Breast epithelium (tissue), 4 donors: ENCODE data around the gene LCLAT1. TPM values are rescaled to one million over a fixed set of nuclear protein-coding genes. Genes with fewer than 3 reads are reported as not detected.
"Not testable (repeated sequence)": the region's sequence is repeated elsewhere in the genome, so short reads cannot be mapped to it uniquely, and the experiment has no call there.

Experiments
- DNase-seq, 2 donors: peaks; one replicate each; pipeline ENCODE4 v3.0.0-alpha.2; 2019; ENCODE audit warnings: low spot score in 2 of 2
- H3K27ac ChIP-seq, 2 donors: fragments of 200-600 bp; sonication (generic) in 1 of 2; one replicate each; pipeline ENCODE4 v1.5.1; 2016 to 2019; ENCODE audit warnings: mild to moderate bottlenecking in 1 of 2
- H3K27me3 ChIP-seq, 2 donors: fragments of 200-600 bp; sonication (generic) in 1 of 2; one replicate each; pipeline versions ENCODE4 v1.5.1 to v1.6.0; 2017 to 2019; ENCODE audit warnings: control low read depth in 1 of 2, mild to moderate bottlenecking in 1 of 2
- H3K36me3 ChIP-seq: fragments of 200-600 bp; one replicate; pipeline ENCODE4 v1.5.1; 2019
- H3K4me1 ChIP-seq, 2 donors: fragments of 200-600 bp; sonication (generic); one replicate each; pipeline ENCODE4 v1.5.1; 2016 to 2019; ENCODE audit warnings: control low read depth in 1 of 2
- H3K4me3 ChIP-seq, 3 donors: fragments of 200-600 bp; sonication (generic); 1 replicate in 2 of 3; 2 replicates in 1 of 3; pipeline ENCODE4 v1.5.1; 2016 to 2019; ENCODE audit warnings: mild to moderate bottlenecking in 3 of 3, moderate library complexity in 2 of 3
- H3K9me3 ChIP-seq, 2 donors: fragments of 200-600 bp; sonication (generic) in 1 of 2; one replicate each; pipeline ENCODE4 v1.5.1; 2016 to 2019; ENCODE audit warnings: control low read depth in 1 of 2
- POLR2A ChIP-seq: fragments of 450-650 bp; IDR thresholded peaks from one replicate; pipeline ENCODE4 v1.6.1; 2016; ENCODE audit warnings: antibody characterized with exemption, mild to moderate bottlenecking, moderate library complexity
- POLR2AphosphoS5 ChIP-seq, 3 donors: sonication (generic); formaldehyde crosslinking; IDR thresholded peaks; one replicate each; pipeline ENCODE4 v1.6.1; 2017; ENCODE audit warnings: antibody characterized with exemption in 3 of 3
- intact Hi-C: fragments of 100-400 bp; cut with DNase I; formaldehyde crosslinking; loops from one replicate; pipeline ENCODE4 v1.15.1; 2023; ENCODE audit warnings: low total_unique reads
- total RNA-seq, 3 donors: library from RNA; depleted of rRNA; stranded (reverse); fragments of >200 nt; gene quantifications; one replicate each; pipeline ENCODE4 v1.1.0, GENCODE V29; 2016
- TF ChIP-seq, protein P1 (sequence below), 3 donors: fragments of 450-650 bp; IDR thresholded peaks; one replicate each; pipeline ENCODE4 v1.5.1; 2016 to 2017; ENCODE audit warnings: antibody characterized with exemption in 3 of 3, mild to moderate bottlenecking in 3 of 3, moderate library complexity in 3 of 3

The LCLAT1 gene
- total RNA-seq, 3 donors from 2014 or later, result 8.0 to 20.6 (median 19.7) TPM

DNA sequence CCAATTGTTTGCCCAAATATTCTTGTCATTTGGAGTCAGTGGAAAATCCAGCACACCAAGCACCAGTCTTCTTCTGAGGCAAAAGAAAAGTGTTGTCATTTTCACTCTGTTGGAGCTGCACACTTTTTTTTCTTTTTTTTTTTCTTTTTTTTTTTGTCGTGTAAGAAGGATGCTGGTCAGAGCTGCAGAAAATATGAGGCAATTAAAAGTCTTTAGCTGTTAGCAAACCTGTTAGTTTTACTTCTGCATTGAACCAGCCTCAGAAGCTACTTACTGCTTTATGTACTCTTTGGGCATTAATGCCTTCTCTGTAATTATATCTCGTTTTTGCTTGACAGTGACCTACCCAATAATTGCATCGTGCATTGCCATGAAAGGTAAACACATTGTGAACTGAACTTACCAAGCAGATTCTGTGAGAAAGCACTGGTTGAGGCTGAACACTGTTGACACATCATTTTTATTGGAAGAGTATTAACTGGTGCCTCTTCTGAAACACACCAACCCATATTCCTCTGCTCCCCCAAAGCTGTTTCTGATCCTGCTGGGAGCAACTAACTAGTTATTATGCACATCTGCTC lies 194.8 kb downstream of the LCLAT1 start:
- no peaks in the 10 kb centered on the region for H3K9me3 ChIP-seq
- no peaks in the 10 kb centered on the region for H3K4me1 ChIP-seq
- intact Hi-C loops, result no loop called here
- no peak overlapping the region for H3K4me3 ChIP-seq
- no peaks in the 10 kb centered on the region for H3K36me3 ChIP-seq
- H3K27me3 ChIP-seq, result no peaks in the 10 kb centered on the region
- no peak for TF ChIP-seq POLR2A
- TF ChIP-seq, protein P1, sequence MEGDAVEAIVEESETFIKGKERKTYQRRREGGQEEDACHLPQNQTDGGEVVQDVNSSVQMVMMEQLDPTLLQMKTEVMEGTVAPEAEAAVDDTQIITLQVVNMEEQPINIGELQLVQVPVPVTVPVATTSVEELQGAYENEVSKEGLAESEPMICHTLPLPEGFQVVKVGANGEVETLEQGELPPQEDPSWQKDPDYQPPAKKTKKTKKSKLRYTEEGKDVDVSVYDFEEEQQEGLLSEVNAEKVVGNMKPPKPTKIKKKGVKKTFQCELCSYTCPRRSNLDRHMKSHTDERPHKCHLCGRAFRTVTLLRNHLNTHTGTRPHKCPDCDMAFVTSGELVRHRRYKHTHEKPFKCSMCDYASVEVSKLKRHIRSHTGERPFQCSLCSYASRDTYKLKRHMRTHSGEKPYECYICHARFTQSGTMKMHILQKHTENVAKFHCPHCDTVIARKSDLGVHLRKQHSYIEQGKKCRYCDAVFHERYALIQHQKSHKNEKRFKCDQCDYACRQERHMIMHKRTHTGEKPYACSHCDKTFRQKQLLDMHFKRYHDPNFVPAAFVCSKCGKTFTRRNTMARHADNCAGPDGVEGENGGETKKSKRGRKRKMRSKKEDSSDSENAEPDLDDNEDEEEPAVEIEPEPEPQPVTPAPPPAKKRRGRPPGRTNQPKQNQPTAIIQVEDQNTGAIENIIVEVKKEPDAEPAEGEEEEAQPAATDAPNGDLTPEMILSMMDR (IDR thresholded peaks at IDR 0.05), result no peak
- no peak for TF ChIP-seq POLR2AphosphoS5 (IDR thresholded peaks at IDR 0.05)
- DNase-seq, result no peak
- no peak overlapping the region for H3K27ac ChIP-seq

DNA sequence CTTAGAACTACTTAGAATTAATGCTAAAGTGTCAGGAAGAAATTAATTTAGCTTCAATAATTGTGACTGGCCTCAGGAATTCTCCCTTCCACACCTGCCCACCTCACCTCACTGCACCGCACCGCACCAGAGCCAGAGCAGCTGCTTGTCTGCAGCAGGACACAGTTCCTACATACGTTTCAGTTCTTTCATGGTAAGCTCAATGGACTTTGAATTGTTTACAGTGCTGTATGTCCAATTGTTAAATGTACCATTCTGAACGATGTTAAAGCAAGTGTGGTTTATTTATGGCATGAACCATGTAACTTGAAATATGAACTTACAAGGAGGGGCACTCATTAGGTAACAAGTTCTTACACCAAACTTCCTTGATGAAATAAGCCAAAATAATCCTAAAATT lies 196.0 kb downstream of the LCLAT1 start:
- DNase-seq, H3K27ac ChIP-seq, H3K4me1 ChIP-seq, H3K27me3 ChIP-seq, intact Hi-C loops, H3K36me3 ChIP-seq, H3K9me3 ChIP-seq, H3K4me3 ChIP-seq: not testable (repeated sequence)

DNA sequence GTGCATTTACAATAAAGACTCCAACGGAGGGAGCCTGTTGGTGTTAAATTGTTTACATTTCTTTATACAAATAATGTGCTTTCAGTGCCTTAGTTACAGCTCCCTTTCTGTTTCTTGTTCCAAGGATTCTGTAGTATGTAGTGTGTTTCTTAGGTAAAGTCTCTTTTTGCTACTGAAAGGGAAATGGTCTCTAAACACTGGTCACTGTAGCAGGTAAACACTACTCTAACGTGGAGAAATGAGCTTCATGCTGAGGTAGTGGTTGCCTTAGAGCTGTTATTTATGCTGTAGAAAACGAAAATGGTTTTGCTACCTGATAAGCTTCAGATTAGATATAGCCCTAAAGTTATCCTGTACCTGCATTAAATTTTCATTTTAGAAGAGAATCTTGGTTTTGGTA lies 196.6 kb downstream of the LCLAT1 start:
- Histone ChIP-seq H3K36me3 (no peaks in the 10 kb centered on the region), H3K27me3 (no peaks in the 10 kb centered on the region), H3K27ac (no peak overlapping the region), H3K4me1 (no peaks in the 10 kb centered on the region), H3K9me3 (no peaks in the 10 kb centered on the region), H3K4me3 (no peak overlapping the region)
- DNase-seq, result no peak
- no peak for TF ChIP-seq POLR2A
- intact Hi-C loops, result no loop called here

- intact Hi-C loops, result no loop called here
- no peaks in the 10 kb centered on the region for H3K9me3 ChIP-seq
- no peak overlapping the region for H3K27ac ChIP-seq
- H3K36me3 ChIP-seq, result no peaks in the 10 kb centered on the region
- H3K4me1 ChIP-seq, result no peaks in the 10 kb centered on the region
- no peaks in the 10 kb centered on the region for H3K27me3 ChIP-seq
- TF ChIP-seq, protein P1 (IDR thresholded peaks at IDR 0.05), result no peak
- no peak for TF ChIP-seq POLR2A
- no peak for TF ChIP-seq POLR2AphosphoS5 (IDR thresholded peaks at IDR 0.05)
- no peak for DNase-seq
- no peak overlapping the region for H3K4me3 ChIP-seq
Measured at GRCh38 chr2:30645081-30645744, 198.2 kb downstream of the LCLAT1 start.

GRCh38 chr2:30645745-30646119 lies 198.7 kb downstream of the LCLAT1 start:
- Histone ChIP-seq H3K9me3 (no peaks in the 10 kb centered on the region), H3K4me3 (no peak overlapping the region), H3K27ac (no peak overlapping the region), H3K27me3 (no peaks in the 10 kb centered on the region), H3K36me3 (no peaks in the 10 kb centered on the region), H3K4me1 (no peaks in the 10 kb centered on the region)
- no peak for TF ChIP-seq POLR2A
- no peak for TF ChIP-seq POLR2AphosphoS5 (IDR thresholded peaks at IDR 0.05)
- TF ChIP-seq, protein P1 (IDR thresholded peaks at IDR 0.05), result no peak
- intact Hi-C loops, result no loop called here
- DNase-seq, result no peak

DNA sequence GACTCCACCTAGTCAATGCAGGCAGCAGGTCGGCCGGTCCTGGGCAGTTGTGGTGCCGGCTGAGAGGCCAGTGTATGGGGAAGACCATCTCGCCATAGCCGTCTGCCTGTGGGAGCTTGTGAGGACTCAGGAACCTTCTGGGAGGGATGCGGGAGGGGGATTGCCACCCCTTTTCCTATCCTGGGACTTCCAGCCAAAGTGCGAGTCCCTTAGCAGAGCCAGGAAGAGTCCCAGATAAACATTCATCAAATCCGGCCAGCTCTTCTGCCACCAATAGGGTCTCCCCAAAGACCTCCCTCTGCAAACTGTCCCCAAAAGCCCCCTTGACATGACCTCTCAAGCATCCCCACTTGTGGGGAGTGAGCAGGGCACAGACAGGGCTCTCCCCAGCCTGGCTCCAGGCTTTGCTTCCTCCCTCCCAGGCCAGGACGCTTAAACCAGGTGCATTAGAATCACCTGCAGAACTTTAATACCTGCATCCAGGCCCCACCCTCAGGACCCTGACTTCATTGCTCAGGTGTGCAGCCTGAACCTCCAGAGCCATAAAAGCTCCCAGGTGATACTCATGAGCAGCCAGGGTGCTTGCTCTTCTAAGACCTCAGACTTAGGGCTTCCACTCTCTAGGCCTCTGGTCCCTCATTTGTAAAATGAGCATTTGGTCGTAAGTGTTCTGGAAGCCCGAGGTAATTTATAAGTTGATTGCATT lies 200.9 kb downstream of the LCLAT1 start:
- no peak overlapping the region for H3K27ac ChIP-seq
- no peaks in the 10 kb centered on the region for H3K36me3 ChIP-seq
- intact Hi-C loops, result no loop called here
- DNase-seq, result no peak
- TF ChIP-seq POLR2AphosphoS5 (IDR thresholded peaks at IDR 0.05) (no peak), POLR2A (no peak)
- TF ChIP-seq, protein P1 (IDR thresholded peaks at IDR 0.05), result no peak
- no peaks in the 10 kb centered on the region for H3K27me3 ChIP-seq
- no peaks in the 10 kb centered on the region for H3K4me1 ChIP-seq
- no peak overlapping the region for H3K4me3 ChIP-seq
- H3K9me3 ChIP-seq, result no peaks in the 10 kb centered on the region
